Fibroblast of the conjunctiva (primary cell): ENCODE results near the gene STK16.
"Not testable (repeated sequence)": the region's sequence is repeated elsewhere in the genome, so short reads cannot be mapped to it uniquely, and the experiment has no call there.

Source experiments
- DNase-seq: peaks from one replicate; pipeline ENCODE4 v3.0.0-alpha.2; 2010; ENCODE audit warnings: low read depth

Gene STK16

DNA sequence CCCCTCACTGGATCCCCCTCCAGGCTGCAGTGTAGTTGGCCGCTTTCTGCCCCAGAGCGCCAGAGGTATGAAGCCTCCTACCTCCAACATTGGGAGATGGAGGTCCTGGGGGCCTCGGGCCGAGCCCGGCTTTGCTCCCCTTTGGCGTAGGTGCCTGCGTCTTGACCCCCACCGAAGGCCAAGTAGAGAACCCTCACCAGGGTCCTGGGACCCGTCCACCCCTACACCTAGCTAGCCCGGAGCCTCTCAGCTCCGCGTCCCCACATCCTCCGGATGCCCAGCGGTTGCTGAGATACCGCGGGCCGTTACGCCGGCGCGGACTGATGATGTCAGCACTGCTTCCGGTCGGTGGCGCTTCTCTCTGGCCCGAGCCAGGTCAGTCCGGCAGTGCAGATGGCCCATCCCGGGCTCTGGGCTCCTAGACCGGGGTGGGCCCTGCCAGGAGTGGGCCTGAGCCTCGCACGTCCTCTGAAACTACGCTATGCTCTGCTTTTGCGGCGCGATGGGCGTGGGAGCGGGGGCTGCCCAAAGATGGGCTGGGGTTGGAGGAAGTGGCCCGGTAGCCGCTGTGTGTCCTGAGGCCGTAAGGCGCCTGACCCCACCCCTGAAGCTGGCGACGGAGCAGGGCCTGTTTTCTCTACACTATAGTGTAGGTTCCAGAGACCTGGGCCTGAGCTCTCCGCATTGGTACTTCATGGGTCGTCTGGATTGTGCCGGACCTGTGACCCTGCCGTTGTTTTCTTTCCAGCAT is at the start of gene STK16, which contains the start of gene GLB1L:
Gene STK16, plus strand, starts transcription at position 332 of the 751 bp plus-strand sequence. CDS start 521 bp downstream, outside the sequence.
Gene GLB1L, minus strand, starts transcription at position 297 of the 751 bp plus-strand sequence. CDS start 1,871 bp downstream, outside the sequence.
- peak; percentile 82 for DNase-seq

GRCh38 chr2:219197388-219197787 is 47.9 kb upstream of the STK16 start:
- DNase-seq = no peak

DNA sequence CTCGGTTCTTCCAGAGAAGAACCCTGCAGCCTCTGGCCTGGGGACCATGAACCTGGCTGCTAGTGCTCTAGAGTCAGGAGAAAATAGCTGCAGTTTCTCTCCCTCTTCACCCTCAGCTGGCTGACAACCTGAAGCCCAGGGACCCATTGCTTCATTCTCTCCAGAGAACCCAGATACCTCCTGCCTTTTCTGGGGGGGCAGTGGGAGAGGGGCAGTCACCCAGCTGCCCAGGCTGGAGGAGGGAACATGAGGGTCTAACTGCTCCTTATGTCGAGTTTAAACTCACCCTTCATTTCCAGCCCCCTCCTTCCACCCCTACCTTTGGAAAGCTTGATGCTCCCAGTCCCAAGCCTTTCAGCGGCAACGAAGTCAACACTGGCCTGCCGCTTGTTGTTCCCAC is 46.3 kb upstream of the STK16 start:
- no peak for DNase-seq

GRCh38 chr2:219199470-219200211 is 45.6 kb upstream of the STK16 start:
- DNase-seq = no peak

DNA sequence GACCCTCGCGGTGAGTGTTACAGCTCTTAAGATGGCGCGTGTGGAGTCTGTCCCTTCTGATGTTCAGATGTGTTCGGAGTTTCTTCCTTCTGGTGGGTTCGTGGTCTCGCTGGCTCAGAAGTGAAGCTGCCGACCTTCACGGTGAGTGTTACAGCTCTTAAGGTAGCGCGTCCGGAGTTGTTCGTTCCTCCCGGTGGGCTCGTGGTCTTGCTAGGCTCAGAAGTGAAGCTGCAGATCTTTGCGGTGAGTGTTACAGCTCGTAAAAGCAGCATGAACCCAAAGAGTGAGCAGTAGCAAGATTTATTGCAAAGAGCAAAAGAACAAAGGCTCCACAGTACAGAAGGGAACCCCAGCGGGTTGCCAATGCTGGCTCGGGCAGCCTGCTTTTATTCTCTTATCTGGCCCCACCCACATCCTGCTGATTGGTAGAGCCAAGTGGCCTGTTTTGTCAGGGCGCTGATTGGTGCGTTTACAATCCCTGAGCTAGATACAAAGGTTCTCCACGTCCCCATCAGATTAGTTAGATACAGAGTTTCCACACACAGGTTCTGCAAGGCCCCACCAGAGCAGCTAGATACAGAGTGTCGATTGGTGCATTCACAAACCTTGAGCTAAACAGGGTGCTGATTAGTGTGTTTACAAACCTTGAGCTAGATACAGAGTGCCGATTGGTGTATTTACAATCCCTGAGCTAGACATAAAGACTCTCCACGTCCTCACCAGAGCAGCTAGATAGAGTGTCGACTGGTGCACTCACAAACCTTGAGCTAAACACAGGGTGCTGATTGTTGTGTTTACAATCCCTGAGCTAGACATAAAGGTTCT is 44.6 kb upstream of the STK16 start:
- not testable (repeated sequence) for DNase-seq

GRCh38 chr2:219201331-219201730 is 43.9 kb upstream of the STK16 start:
- DNase-seq = not testable (repeated sequence)

DNA sequence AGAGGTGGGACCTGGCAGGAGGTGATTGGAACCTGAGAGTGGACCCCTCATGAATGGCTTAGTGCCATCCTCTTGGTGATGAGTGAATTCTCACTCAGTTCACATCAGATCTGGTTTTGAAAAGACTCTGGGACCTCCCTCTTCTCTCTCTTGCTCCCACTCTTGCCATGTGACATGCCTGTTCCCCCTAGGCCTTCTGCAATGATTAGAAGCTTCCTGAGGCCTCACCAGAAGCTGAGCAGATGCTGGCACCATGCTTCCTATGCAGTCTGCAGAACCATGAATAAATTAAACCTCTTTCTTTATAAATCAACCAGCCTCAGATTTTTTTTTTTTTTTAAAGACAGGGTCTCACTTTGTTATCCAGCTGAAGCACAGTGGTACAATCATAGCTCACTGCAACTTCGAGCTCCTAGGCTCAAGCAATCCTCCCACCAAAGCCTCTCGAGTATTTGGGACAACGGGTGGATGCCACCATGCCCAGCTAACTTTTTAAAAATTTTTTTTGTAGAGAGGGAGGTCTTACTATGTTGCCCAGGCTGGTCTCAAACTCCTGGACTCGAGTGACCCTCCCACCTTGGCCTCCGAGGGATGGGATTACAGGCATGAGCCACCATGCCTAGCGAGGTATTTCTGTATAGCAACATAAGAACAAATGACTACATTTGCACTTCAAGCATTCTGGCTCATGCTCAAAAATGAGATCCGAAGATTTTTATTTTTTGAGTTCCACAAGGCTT is 40.7 kb upstream of the STK16 start:
- DNase-seq = no peak

GRCh38 chr2:219205165-219205538 is 40.1 kb upstream of the STK16 start:
- DNase-seq = no peak

- no peak for DNase-seq
Measured at GRCh38 chr2:219205981-219206327, 39.3 kb upstream of the STK16 start.

DNA sequence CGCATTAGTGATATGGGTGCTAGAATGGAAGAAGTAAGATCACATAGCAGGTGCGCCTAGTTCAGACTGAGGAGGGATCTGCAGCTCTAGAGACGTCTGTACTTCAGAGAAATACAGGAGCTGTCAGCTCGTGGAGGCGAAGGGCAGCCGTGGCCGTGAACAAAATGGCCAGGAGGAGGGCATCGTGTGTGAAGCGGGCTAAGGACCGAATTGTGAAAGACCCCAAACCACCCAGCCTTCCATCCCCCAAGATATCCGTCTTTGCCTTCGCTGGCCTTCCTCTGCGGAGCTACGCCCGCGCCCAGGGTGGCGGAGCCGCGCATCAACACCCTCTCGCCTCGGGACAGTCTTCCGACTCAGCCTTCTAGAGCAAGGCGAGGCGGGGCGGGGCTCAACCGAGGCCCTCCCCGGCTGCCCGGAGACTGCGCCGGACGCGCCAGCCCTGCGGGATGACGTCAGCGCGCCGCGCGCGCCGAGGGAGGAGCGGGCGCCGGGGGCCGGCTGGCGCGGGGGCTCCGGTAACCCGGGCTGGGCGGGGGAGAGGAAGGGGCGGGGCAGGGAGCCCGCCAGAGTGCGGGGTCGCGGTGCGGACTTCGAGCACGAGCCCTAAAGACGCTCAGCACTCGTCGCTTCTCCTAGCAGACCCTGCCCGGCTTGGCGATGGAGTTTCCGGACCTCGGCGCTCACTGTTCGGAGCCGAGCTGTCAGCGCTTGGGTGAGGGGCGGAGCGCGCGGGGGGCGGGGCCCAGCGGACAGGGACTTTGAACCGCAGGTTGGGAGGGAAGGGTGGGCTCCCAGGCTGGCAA is 38.7 kb upstream of the STK16 start, which contains the start of gene ZFAND2B:
Gene ZFAND2B, plus strand, starts transcription at position 455 of the 806 bp plus-strand sequence. Its CDS starts 206 bp downstream, at position 661.
- peak; percentile 84 for DNase-seq

GRCh38 chr2:219207134-219207883 is 38.0 kb upstream of the STK16 start:
- no peak for DNase-seq

DNA sequence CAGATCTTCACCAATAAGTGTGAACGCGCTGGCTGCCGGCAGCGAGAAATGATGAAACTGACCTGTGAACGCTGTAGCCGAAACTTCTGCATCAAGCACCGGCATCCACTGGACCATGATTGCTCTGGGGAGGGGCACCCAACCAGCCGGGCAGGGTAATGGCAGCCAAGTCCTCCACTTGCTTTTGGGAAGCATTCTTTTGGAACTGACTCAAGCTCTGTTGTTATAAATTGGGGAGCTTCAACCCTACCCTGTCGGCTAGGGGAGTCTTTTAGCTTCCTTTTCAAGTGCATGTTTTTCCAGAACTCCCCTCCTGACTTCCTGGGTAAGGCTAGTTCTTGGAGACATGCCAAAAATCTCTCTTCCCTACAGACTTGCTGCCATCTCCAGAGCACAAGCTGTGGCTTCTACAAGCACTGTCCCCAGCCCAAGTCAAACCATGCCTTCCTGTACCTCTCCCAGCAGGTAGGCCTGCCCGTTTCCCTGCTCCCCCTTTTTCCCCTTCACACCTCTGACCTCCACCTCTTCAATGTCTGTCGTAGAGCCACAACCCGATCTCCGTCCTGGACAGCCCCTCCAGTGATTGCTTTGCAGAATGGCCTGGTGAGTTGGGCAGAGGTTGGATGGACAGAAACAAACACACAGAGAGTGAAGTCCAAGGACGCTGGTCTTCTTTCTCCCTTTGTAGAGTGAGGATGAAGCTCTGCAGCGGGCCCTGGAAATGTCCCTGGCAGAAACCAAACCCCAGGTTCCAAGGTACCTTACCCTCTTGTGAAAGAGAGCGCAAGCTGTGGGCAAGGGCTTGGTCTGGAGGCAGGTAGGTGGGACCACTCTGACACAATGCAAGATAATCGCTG is 37.2 kb upstream of the STK16 start:
- no peak for DNase-seq

DNA sequence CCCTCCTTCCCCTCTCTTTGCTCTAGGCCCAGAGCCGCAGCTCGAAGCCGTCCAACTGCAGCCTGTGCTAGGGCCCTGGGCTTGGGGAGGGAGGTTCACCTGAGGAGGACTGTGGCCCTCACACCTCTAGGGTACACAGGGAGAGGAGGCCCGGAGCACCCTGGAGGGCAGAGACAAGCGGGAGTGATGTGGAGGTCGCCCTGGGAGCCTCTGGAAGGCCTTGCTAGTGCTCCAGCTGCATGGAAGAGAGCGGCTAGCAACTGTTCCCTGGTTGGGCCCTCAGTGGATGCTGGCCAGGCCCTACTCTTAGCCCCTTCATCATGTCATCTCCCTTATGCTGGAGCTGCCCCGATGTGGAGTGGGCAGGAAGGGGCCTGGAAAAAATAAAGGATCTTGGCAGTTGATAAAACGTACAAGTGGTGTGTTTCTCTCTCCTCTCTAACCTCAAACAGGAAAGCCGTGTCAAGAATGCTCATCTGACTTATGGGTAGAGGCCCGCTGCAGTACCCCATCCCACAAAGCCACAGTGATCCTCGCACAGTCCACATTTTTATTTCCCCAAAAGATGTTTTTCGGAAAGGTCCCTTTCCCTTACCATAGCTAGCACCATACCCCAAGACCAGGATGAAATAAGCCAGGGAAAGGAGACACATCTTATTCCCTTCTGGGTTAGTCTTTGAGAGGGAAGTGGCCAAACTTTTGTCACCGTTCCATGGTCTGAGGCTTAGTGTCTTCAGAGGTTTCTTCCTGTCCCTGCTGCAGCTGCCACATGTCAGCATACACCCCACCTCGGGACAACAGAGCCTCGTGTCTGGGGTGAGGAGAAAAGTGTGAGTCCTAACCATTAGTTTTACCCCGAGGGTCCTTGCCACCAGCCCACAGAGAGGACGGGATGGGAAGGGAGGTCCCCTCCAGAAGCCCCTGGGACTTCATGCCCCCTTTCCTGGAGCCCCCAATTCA is 35.8 kb upstream of the STK16 start:
- no peak for DNase-seq

DNA sequence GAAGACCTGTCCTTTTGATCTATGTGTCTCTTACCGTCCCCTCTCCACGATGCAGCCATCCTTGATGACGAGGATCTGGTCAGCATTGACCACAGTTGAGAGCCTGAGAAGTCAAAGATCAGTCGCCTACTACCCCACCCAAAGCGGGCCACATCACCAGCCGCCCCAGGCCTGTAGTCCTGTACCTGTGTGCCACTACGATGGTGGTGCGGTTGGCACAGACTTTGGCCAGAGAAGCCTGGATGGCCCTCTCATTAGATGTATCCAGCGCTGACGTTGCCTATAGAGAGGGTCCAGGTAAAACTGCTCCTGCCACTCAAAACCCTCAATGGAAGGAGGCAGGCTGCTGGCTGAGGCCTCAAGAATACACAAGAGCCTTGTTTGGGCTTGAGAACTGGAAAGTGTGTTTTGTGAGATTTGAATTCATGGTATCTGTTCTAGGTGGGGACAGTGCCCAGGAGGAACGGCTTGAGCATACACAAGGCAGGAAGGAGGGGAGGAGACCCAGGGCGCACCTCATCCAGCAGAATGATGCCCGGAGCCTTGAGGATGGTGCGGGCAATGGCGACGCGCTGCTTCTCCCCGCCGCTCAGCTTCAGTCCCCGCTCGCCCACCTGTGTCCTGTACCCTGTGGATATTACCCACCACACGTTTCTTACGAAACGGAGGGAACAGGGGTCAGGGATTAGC is 34.9 kb upstream of the STK16 start:
- no peak for DNase-seq

- DNase-seq = no peak
Measured at GRCh38 chr2:219210886-219211362, 34.4 kb upstream of the STK16 start.

GRCh38 chr2:219213026-219213415 is 32.3 kb upstream of the STK16 start:
- no peak for DNase-seq

DNA sequence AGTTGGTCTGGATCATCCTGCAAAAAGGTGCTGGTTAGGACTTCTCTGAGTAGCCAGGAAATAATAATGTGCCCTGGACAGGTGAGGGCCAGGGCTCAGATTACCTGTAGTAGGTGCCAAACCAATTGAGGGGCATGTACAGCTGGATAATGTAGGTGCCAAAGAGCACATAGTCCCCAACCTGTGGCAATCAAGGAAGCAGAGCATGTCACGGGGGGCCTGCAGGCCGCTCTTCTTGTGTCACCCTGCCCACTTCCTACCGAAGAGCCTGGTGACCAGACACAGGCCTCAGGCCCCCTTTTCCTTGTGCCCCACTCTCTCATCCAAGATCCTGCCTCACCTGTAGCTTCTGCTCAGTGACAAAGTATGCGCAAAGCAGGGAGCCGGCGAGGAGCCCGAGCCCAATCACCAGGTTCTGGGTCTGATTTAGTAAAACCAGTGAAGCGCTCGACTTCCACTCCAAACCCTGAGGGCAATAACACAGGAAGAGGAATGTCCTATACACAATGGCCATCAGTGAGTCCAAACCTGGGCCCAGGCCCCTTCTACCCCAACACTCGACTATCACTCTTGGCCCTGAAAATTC is 31.7 kb upstream of the STK16 start:
- no peak for DNase-seq
